HCT116 (cell line): ENCODE data around the gene MED28. TPM values are rescaled to one million over a fixed set of nuclear protein-coding genes. Genes with fewer than 3 reads are reported as not detected.

Experiments used
- ATAC-seq: fragments of 200-7000 bp; cut with Tn5 transposase; 2 replicates; pipeline ENCODE4 v1.9.1; 2020; ENCODE audit warnings: mild to moderate bottlenecking, moderate library complexity
- BruUV-seq: library from RNA; stranded (reverse); fragments of 400-500 nt; replicated peaks from 2 replicates; lab custom pipeline; 2021; lab: Mats Ljungman, UMichigan
- CTCF ChIA-PET: fragments of 300-600 bp; sonication (Branson Sonifier 250); formaldehyde crosslinking; loops from one replicate; lab custom pipeline; 2021; ENCODE audit warnings: antibody characterized with exemption; lab: Charles Lee
- POLR2A ChIA-PET: fragments of 300-600, 350-600 bp; sonication (Branson Sonifier 250); formaldehyde crosslinking; loops from one replicate; lab custom pipeline; 2021; ENCODE audit warnings: antibody characterized with exemption; lab: Charles Lee
- RAD21 ChIA-PET, 2 experiments: fragments of 300-600 bp; sonication (Branson Sonifier 250); formaldehyde crosslinking; loops; one replicate each; lab custom pipeline; 2023; ENCODE audit warnings: low total read pairs in 2 of 2; ENCODE audit not compliant: uncharacterized antibody in 2 of 2, unreplicated experiment in 2 of 2, low non-redundant PET in 1 of 2; lab: Charles Lee
- DNase-seq: peaks from one replicate; pipeline ENCODE4 v3.0.0-alpha.2; 2010; ENCODE audit warnings: low read depth, low spot score
- H2AFZ ChIP-seq: fragments of 200-600 bp; shearing (Covaris generic), sonication (generic); 2 replicates; pipeline ENCODE4 v1.6.1; 2017; ENCODE audit warnings: low read depth, mixed run types, mixed read lengths, antibody characterized with exemption, low read length; ENCODE audit not compliant: poor library complexity, severe bottlenecking
- H3K27ac ChIP-seq: 2 replicates; pipeline ENCODE4 v1.5.1; 2012; ENCODE audit warnings: low read depth, low read length
- H3K27me3 ChIP-seq: fragments of 200-600 bp; sonication (generic); 2 replicates; pipeline ENCODE4 v1.6.1; 2016; ENCODE audit warnings: mixed run types, low read length, mixed read lengths; ENCODE audit not compliant: insufficient read depth
- H3K36me3 ChIP-seq, 2 experiments: fragments of 200-500 bp in 1 of 2; fragments of 200-600 bp in 1 of 2; sonication (Bioruptor generic) in 1 of 2; sonication (generic) in 1 of 2; 2 replicates each; pipeline versions ENCODE4 v1.5.1 to v1.6.1; 2014 to 2016; ENCODE audit warnings: low read length in 2 of 2, inconsistent platforms in 1 of 2, mixed read lengths in 1 of 2, mixed run types in 1 of 2; ENCODE audit not compliant: insufficient read depth in 2 of 2, control insufficient read depth in 1 of 2
- H3K4me1 ChIP-seq, 2 experiments: fragments of 200-600 bp in 1 of 2; sonication (generic) in 1 of 2; 2 replicates each; pipeline versions ENCODE4 v1.5.1 to v1.6.1; 2012 to 2017; ENCODE audit warnings: low read length in 2 of 2, inconsistent platforms in 1 of 2, mild to moderate bottlenecking in 1 of 2, mixed read lengths in 1 of 2, mixed run types in 1 of 2, moderate library complexity in 1 of 2; ENCODE audit not compliant: insufficient read depth in 2 of 2, control insufficient read depth in 1 of 2
- H3K4me2 ChIP-seq: fragments of 200-600 bp; sonication (generic); 2 replicates; pipeline ENCODE4 v1.6.1; 2017; ENCODE audit warnings: mixed run types, low read length, mixed read lengths
- H3K4me3 ChIP-seq, 2 experiments: fragments of 200-600 bp in 1 of 2; sonication (generic) in 1 of 2; replicated peaks in 1 of 2; 2 replicates each; pipeline ENCODE4 v1.5.1; 2011 to 2016; ENCODE audit warnings: low read length in 2 of 2, control low read depth in 1 of 2, low read depth in 1 of 2, mild to moderate bottlenecking in 1 of 2, mixed read lengths in 1 of 2, mixed run types in 1 of 2
- H3K79me2 ChIP-seq: fragments of 200-600 bp; sonication (generic); 2 replicates; pipeline ENCODE4 v1.6.1; 2017; ENCODE audit warnings: mild to moderate bottlenecking, mixed run types, low read length, moderate library complexity, mixed read lengths; ENCODE audit not compliant: insufficient read depth
- H3K9ac ChIP-seq: fragments of 200-600 bp; sonication (generic); 2 replicates; pipeline ENCODE4 v1.6.1; 2016; ENCODE audit warnings: low read length, mixed read lengths
- H3K9me2 ChIP-seq: fragments of 200-600 bp; sonication (generic), shearing (Covaris generic); 2 replicates; pipeline ENCODE4 v1.6.1; 2017; ENCODE audit warnings: mixed run types, mild to moderate bottlenecking, moderate library complexity; ENCODE audit not compliant: insufficient read depth
- H3K9me3 ChIP-seq, 2 experiments: fragments of 200-500 bp in 1 of 2; fragments of 200-600 bp in 1 of 2; sonication (Bioruptor generic) in 1 of 2; sonication (generic) in 1 of 2; 2 replicates each; pipeline ENCODE4 v1.6.1; 2014 to 2017; ENCODE audit warnings: low read length in 2 of 2, mixed read lengths in 2 of 2, inconsistent platforms in 1 of 2, low read depth in 1 of 2, mild to moderate bottlenecking in 1 of 2, mixed run types in 1 of 2, moderate library complexity in 1 of 2; ENCODE audit not compliant: control insufficient read depth in 1 of 2, insufficient read depth in 1 of 2
- H4K20me1 ChIP-seq: fragments of 200-600 bp; sonication (generic), shearing (Covaris generic); 2 replicates; pipeline ENCODE4 v1.6.1; 2017; ENCODE audit warnings: mixed run types, mild to moderate bottlenecking, moderate library complexity; ENCODE audit not compliant: insufficient read depth
- EGR1 ChIP-seq: IDR thresholded peaks from 2 replicates; pipeline ENCODE4 v1.6.1; 2012; ENCODE audit warnings: low read depth
- ELF1 ChIP-seq: IDR thresholded peaks from 2 replicates; pipeline ENCODE4 v1.6.1; 2012; ENCODE audit warnings: low read depth, borderline replicate concordance
- EZH2phosphoT487 ChIP-seq: fragments of 200-600 bp; IDR thresholded peaks from 2 replicates; pipeline ENCODE4 v1.6.1; 2018; ENCODE audit warnings: antibody characterized with exemption, borderline replicate concordance
- YY1 ChIP-seq: IDR thresholded peaks from 2 replicates; pipeline ENCODE4 v1.6.1; 2011; ENCODE audit warnings: low read length, low read depth, moderate library complexity, mild to moderate bottlenecking; ENCODE audit not compliant: insufficient replicate concordance; ENCODE audit errors: extremely low read depth
- ZFX ChIP-seq: fragments of 450-650 bp; IDR thresholded peaks from 2 replicates; pipeline ENCODE4 v1.6.1; 2017
- intact Hi-C: fragments of 100-400 bp; cut with micrococcal nuclease; formaldehyde crosslinking; loops from 2 replicates; pipeline ENCODE4 v1.10.0; 2022
- total RNA-seq: library from RNA; stranded (reverse); gene quantifications from one replicate; pipeline ENCODE4 v1.2.1, GENCODE V29; 2021; ENCODE audit not compliant: unreplicated experiment
- TF ChIP-seq, protein P1 (sequence below): IDR thresholded peaks from 2 replicates; pipeline ENCODE4 v1.6.1; 2011; ENCODE audit warnings: mild to moderate bottlenecking, low read length, moderate library complexity; ENCODE audit not compliant: insufficient replicate concordance; ENCODE audit errors: extremely low read depth
- TF ChIP-seq, protein P2 (sequence below): IDR thresholded peaks from 2 replicates; pipeline ENCODE4 v1.6.1; 2012; ENCODE audit warnings: low read depth

MED28 gene
- total RNA-seq, 1 experiment from 2014 or later: 48.8 TPM

DNA sequence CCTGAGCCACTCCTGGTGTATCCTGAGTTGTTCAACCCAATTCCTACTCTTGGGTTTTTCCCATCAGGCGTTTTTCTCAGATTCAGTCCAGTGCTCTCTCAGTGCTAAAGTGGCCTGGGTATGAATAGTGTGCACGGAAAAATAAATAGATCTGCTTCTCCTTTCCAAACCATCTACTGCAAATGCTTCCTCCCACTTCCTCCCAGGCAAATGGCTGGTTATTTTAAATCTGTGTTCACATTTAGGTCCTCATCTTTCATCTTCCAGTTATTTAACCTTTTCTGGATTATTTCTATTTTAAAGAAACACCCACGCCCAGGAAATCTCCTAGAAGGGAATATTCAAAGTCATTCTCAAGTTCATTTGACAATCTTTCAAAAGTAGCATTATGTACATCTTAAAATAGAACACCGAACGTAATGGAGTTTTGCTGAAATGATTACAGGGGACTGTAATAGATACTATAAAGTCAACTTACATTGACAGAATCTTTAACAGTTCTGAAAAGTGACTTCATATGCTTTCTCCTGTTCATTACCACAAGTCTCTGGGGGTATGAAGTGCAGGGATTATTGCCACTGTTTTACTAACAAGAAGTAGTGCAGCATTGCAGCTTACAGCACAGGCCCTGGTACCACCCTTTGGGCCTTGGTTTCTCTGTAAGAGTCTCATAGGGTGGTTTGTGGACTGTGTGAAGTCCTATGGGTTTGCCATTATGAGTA, 66.3 kb downstream of the MED28 start:
- no peaks in the 10 kb centered on the region for H3K36me3 ChIP-seq
- H3K79me2 ChIP-seq: no peaks in the 10 kb centered on the region
- H3K9me3 ChIP-seq: no peaks in the 10 kb centered on the region
- H3K9ac ChIP-seq: no peak overlapping the region
- ATAC-seq: no peak
- CTCF ChIA-PET: no interaction called here
- no peak for DNase-seq
- H3K27ac ChIP-seq: no peak overlapping the region
- no peaks in the 10 kb centered on the region for H3K4me1 ChIP-seq
- TF ChIP-seq ZFX: no peak
- no peak for TF ChIP-seq EZH2phosphoT487
- TF ChIP-seq, protein P1, sequence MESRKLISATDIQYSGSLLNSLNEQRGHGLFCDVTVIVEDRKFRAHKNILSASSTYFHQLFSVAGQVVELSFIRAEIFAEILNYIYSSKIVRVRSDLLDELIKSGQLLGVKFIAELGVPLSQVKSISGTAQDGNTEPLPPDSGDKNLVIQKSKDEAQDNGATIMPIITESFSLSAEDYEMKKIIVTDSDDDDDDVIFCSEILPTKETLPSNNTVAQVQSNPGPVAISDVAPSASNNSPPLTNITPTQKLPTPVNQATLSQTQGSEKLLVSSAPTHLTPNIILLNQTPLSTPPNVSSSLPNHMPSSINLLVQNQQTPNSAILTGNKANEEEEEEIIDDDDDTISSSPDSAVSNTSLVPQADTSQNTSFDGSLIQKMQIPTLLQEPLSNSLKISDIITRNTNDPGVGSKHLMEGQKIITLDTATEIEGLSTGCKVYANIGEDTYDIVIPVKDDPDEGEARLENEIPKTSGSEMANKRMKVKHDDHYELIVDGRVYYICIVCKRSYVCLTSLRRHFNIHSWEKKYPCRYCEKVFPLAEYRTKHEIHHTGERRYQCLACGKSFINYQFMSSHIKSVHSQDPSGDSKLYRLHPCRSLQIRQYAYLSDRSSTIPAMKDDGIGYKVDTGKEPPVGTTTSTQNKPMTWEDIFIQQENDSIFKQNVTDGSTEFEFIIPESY: no peak
- TF ChIP-seq, protein P2, sequence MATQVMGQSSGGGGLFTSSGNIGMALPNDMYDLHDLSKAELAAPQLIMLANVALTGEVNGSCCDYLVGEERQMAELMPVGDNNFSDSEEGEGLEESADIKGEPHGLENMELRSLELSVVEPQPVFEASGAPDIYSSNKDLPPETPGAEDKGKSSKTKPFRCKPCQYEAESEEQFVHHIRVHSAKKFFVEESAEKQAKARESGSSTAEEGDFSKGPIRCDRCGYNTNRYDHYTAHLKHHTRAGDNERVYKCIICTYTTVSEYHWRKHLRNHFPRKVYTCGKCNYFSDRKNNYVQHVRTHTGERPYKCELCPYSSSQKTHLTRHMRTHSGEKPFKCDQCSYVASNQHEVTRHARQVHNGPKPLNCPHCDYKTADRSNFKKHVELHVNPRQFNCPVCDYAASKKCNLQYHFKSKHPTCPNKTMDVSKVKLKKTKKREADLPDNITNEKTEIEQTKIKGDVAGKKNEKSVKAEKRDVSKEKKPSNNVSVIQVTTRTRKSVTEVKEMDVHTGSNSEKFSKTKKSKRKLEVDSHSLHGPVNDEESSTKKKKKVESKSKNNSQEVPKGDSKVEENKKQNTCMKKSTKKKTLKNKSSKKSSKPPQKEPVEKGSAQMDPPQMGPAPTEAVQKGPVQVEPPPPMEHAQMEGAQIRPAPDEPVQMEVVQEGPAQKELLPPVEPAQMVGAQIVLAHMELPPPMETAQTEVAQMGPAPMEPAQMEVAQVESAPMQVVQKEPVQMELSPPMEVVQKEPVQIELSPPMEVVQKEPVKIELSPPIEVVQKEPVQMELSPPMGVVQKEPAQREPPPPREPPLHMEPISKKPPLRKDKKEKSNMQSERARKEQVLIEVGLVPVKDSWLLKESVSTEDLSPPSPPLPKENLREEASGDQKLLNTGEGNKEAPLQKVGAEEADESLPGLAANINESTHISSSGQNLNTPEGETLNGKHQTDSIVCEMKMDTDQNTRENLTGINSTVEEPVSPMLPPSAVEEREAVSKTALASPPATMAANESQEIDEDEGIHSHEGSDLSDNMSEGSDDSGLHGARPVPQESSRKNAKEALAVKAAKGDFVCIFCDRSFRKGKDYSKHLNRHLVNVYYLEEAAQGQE: no peak
- TF ChIP-seq EGR1: no peak
- TF ChIP-seq ELF1: no peak
- TF ChIP-seq YY1: no peak
- RAD21 ChIA-PET: no interaction called here
- POLR2A ChIA-PET: no interaction called here
- H4K20me1 ChIP-seq: no peaks in the 10 kb centered on the region
- H3K4me2 ChIP-seq: no peak overlapping the region
- H2AFZ ChIP-seq: no peak overlapping the region
- BruUV-seq: no TSS peak
- intact Hi-C loops: no loop called here
- no peaks in the 10 kb centered on the region for H3K27me3 ChIP-seq
- no peak overlapping the region for H3K4me3 ChIP-seq
- no peaks in the 10 kb centered on the region for H3K9me2 ChIP-seq
